Measurements from ENCODE around the gene CNFN.

Gene CNFN

DNA sequence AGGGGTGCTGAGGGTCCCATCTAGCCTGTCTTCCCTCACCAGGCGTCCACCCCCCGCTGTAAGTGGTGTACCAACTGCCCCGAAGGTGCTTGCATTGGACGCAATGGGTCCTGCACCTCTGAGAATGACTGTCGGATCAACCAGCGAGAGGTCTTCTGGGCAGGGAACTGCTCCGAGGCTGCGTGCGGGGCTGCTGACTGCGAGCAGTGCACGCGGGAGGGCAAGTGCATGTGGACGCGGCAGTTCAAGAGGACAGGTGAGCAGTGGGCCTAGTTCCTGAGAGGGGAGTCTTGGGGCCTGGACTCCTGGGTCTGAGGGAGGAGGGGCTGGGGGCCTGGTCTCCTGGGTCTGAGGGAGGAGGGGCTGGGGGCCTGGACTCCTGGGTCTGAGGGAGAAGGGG is 27.8 kb downstream of the CNFN start:
- H3K36me3 ChIP-seq, result peaks cover 8% of the 10 kb centered on the region
- no peaks in the 10 kb centered on the region for H3K27me3 ChIP-seq
- H3K4me3 ChIP-seq (ENCODE audit: low read depth, low read length), result no peak overlapping the region
- TF ChIP-seq, protein P1, sequence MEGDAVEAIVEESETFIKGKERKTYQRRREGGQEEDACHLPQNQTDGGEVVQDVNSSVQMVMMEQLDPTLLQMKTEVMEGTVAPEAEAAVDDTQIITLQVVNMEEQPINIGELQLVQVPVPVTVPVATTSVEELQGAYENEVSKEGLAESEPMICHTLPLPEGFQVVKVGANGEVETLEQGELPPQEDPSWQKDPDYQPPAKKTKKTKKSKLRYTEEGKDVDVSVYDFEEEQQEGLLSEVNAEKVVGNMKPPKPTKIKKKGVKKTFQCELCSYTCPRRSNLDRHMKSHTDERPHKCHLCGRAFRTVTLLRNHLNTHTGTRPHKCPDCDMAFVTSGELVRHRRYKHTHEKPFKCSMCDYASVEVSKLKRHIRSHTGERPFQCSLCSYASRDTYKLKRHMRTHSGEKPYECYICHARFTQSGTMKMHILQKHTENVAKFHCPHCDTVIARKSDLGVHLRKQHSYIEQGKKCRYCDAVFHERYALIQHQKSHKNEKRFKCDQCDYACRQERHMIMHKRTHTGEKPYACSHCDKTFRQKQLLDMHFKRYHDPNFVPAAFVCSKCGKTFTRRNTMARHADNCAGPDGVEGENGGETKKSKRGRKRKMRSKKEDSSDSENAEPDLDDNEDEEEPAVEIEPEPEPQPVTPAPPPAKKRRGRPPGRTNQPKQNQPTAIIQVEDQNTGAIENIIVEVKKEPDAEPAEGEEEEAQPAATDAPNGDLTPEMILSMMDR (IDR thresholded peaks at IDR 0.05; ENCODE audit: low read depth, low read length), result no peak
- DNase-seq, result no peak
- H3K9me3 ChIP-seq, result no peaks in the 10 kb centered on the region
- no peaks in the 10 kb centered on the region; the same call in 1 of the 2 replicates for H3K4me1 ChIP-seq

DNA sequence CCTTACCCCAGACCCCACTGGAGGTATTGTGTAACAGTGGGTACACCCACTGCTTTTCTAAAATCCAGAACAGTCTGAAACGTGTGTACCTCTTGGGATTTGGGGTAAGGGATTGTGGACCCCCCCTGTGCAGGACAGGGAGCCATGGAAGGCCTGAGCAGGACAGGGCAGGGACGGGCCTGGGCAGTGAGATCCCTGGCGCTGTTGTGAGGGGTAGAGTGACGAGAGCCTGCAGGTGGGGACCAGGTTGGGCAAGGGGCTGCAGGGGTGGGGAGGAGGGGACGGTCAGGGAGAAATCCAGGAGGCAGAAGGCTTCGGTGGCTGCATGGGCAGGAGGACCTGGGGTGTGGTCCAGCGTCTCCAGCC is 28.6 kb downstream of the CNFN start:
- Histone ChIP-seq H3K9me3 (no peaks in the 10 kb centered on the region), H3K4me1 (no peaks in the 10 kb centered on the region; the same call in 1 of the 2 replicates), H3K36me3 (peaks cover 14% of the 10 kb centered on the region), H3K27me3 (no peaks in the 10 kb centered on the region), H3K4me3 (ENCODE audit: low read depth, low read length) (no peak overlapping the region)
- DNase-seq, result no peak
- TF ChIP-seq, protein P1 (IDR thresholded peaks at IDR 0.05; ENCODE audit: low read depth, low read length), result no peak

DNA sequence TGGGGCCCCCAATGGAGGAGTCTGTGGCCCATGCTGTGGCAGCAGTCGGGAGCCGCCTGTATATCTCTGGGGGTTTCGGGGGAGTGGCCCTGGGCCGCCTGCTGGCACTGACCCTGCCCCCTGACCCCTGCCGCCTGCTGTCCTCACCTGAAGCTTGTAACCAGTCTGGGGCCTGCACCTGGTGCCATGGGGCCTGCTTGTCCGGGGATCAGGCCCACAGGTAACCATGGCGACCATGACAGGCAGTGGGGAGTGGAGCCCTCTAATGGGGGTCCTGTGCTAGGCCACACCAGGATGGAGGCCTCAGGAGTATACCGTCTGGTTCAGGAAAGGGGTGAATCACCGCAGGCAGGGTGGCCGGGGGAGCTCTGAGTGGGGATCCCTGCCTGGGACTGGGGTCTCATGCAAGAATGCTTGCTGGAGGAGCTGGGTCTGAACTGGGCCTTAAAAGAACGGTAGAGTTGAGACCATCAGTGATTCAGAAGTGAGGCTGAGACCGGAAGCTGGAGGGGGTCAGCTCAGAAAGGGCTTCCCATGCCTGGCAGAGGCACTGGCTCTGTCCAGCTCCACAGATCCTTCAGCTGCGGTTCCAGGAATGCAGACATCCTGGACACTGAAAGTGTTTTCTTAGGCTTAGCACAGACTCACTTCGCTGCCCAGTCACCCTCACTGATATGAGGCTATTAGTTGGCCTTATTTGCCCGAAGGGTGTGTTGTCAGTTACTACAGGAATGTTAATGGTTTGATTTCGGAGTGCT is 29.1 kb downstream of the CNFN start:
- peak; percentile 39 for DNase-seq
- Histone ChIP-seq H3K9me3 (no peaks in the 10 kb centered on the region), H3K27me3 (no peaks in the 10 kb centered on the region), H3K4me1 (no peaks in the 10 kb centered on the region; the same call in 1 of the 2 replicates), H3K36me3 (peaks cover 20% of the 10 kb centered on the region), H3K4me3 (ENCODE audit: low read depth, low read length) (no peak overlapping the region)
- TF ChIP-seq, protein P1 (IDR thresholded peaks at IDR 0.05; ENCODE audit: low read depth, low read length), result no peak

DNA sequence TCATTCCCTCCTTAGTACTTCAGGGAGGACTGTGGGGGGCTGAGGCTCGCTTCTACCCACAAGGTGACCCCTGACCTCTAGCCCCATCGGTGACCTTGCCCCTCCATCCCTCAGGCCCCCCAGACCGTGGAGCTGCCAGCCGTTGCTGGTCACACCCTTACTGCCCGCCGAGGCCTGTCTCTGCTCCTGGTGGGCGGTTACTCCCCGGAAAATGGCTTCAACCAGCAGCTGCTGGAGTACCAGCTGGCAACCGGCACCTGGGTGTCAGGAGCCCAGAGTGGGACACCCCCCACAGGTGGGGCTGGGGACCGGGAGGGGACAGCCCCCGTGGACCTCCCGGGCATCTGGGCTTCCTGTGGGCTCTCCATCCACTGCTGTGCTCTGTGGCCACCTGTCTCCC is 32.8 kb downstream of the CNFN start:
- Histone ChIP-seq H3K4me3 (ENCODE audit: low read depth, low read length) (no peak overlapping the region), H3K36me3 (peaks cover 24% of the 10 kb centered on the region), H3K27me3 (no peaks in the 10 kb centered on the region), H3K4me1 (peaks cover 2% of the 10 kb centered on the region; the same call in 1 of the 2 replicates), H3K9me3 (no peaks in the 10 kb centered on the region)
- no peak for DNase-seq
- TF ChIP-seq, protein P1 (IDR thresholded peaks at IDR 0.05; ENCODE audit: low read depth, low read length), result no peak

DNA sequence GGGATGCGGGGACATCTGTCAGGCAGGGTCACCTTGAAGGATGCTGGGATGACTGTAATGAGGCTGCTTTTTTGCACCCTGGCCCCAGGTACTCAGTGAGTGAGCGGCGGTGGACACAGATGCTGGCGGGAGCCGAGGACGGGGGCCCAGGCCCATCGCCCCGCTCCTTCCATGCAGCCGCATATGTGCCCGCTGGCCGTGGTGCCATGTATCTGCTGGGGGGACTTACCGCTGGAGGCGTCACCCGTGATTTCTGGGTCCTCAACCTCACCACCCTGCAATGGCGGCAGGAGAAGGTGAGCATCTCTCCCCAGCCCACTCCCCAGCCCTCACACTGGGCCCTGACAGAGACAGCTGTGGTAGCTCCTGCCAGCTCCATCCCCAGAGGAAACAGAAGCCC is 33.4 kb downstream of the CNFN start:
- no peak overlapping the region for H3K4me3 ChIP-seq (ENCODE audit: low read depth, low read length)
- H3K4me1 ChIP-seq, result peaks cover 5% of the 10 kb centered on the region; the same call in 1 of the 2 replicates
- no peak for DNase-seq
- TF ChIP-seq, protein P1 (IDR thresholded peaks at IDR 0.05; ENCODE audit: low read depth, low read length), result no peak
- no peaks in the 10 kb centered on the region for H3K27me3 ChIP-seq
- no peaks in the 10 kb centered on the region for H3K9me3 ChIP-seq
- H3K36me3 ChIP-seq, result peaks cover 26% of the 10 kb centered on the region

DNA sequence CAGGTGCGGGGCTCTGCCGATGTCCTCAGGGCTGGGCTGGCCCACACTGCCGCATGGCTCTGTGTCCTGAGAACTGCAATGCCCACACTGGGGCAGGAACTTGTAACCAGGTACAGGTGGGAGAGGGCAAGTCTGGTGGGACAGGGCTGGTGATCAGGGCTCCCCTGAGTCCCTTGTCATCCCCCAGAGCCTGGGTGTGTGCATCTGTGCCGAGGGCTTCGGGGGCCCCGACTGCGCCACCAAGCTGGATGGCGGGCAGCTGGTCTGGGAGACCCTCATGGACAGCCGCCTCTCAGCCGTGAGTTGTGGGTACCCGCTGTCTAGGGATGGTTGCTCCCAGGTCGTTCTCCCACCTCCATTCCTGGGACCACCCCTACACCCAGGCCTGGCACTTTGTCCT is 34.2 kb downstream of the CNFN start:
- TF ChIP-seq, protein P1 (IDR thresholded peaks at IDR 0.05; ENCODE audit: low read depth, low read length), result no peak
- Histone ChIP-seq H3K27me3 (no peaks in the 10 kb centered on the region), H3K4me1 (peaks cover 5% of the 10 kb centered on the region; the same call in 1 of the 2 replicates), H3K4me3 (ENCODE audit: low read depth, low read length) (no peak overlapping the region), H3K9me3 (no peaks in the 10 kb centered on the region), H3K36me3 (peaks cover 26% of the 10 kb centered on the region)
- no peak for DNase-seq

Measured in BE2C (cell line).